HepG2 (cell line): ENCODE measurements around the gene APOBEC3B. TPM values are rescaled to one million over a fixed set of nuclear protein-coding genes. Genes with fewer than 3 reads are reported as not detected.

Experiments used
- ATAC-seq: fragments of 200-7000 bp; cut with Tn5 transposase; 3 replicates; pipeline ENCODE4 v1.9.1; 2020; ENCODE audit warnings: mild to moderate bottlenecking, moderate library complexity
- BruUV-seq: library from RNA; stranded (reverse); fragments of 400-500 nt; replicated peaks from 2 replicates; lab custom pipeline; 2021; lab: Mats Ljungman, UMichigan
- CTCF ChIA-PET: fragments of 300-600 bp; formaldehyde crosslinking; extraction: SDS; loops from one replicate; lab custom pipeline; 2021; ENCODE audit warnings: low total read pairs, inconsistent platforms, low intra/inter-chr PET ratio; lab: Yijun Ruan, JAX
- POLR2A ChIA-PET: fragments of 350-600 bp; sonication (Branson Sonifier 250); formaldehyde crosslinking; loops from one replicate; lab custom pipeline; 2020; ENCODE audit warnings: antibody characterized with exemption, inconsistent platforms; lab: Yijun Ruan, JAX
- DNase-seq: peaks from one replicate; pipeline ENCODE4 v3.0.0-alpha.2; 2015; ENCODE audit warnings: low spot score
- FAIRE-seq: peaks from 3 replicates; lab custom pipeline; 2011; peaks lifted over from hg19 to GRCh38; lab: Jason Lieb, UNC
- H2AFZ ChIP-seq: one replicate; pipeline ENCODE4 v1.6.1; 2011; ENCODE audit warnings: low read length, inconsistent platforms
- H3K27ac ChIP-seq: fragments of 300-600 bp; 3 replicates; pipeline ENCODE4 v1.8.0; 2011; ENCODE audit warnings: mixed run types, mild to moderate bottlenecking, mixed read lengths, low read length, inconsistent platforms; ENCODE audit not compliant: insufficient read depth; ENCODE audit errors: extremely low read length
- H3K27me3 ChIP-seq, 2 experiments: fragments of 200-600 bp in 1 of 2; 2 replicates in 1 of 2; 3 replicates in 1 of 2; pipeline versions ENCODE4 v1.6.0 to v1.8.0; 2011; ENCODE audit warnings: low read length in 2 of 2, mild to moderate bottlenecking in 2 of 2, moderate library complexity in 2 of 2, inconsistent platforms in 1 of 2; ENCODE audit not compliant: insufficient read depth in 2 of 2, control insufficient read depth in 1 of 2
- H3K36me3 ChIP-seq, 2 experiments: fragments of 200-600 bp in 1 of 2; replicated peaks in 1 of 2; 2 replicates in 1 of 2; 3 replicates in 1 of 2; pipeline versions ENCODE4 v1.5.1 to v1.8.0; 2011; ENCODE audit warnings: low read length in 2 of 2, inconsistent platforms in 1 of 2; ENCODE audit not compliant: insufficient read depth in 2 of 2, control insufficient read depth in 1 of 2
- H3K4me1 ChIP-seq: 2 replicates; pipeline ENCODE4 v1.5.1; 2012; ENCODE audit warnings: low read length, inconsistent platforms; ENCODE audit not compliant: insufficient read depth
- H3K4me2 ChIP-seq: 2 replicates; pipeline ENCODE4 v1.6.0; 2011; ENCODE audit warnings: low read depth, low read length, inconsistent platforms
- H3K4me3 ChIP-seq, 3 experiments: fragments of 200-600 bp in 1 of 3; sonication (generic), shearing (Covaris generic) in 1 of 3; replicated peaks in 1 of 3; 2 replicates each; pipeline ENCODE4 v1.5.1; 2011 to 2016; ENCODE audit warnings: low read length in 3 of 3, inconsistent platforms in 2 of 3, low read depth in 2 of 3, mild to moderate bottlenecking in 2 of 3, control low read depth in 1 of 3, mixed read lengths in 1 of 3; ENCODE audit not compliant: insufficient read depth in 1 of 3
- H3K79me2 ChIP-seq: one replicate; pipeline ENCODE4 v1.6.1; 2011; ENCODE audit warnings: low read length, inconsistent platforms; ENCODE audit not compliant: insufficient read depth
- H3K9ac ChIP-seq: 2 replicates; pipeline ENCODE4 v1.6.0; 2011; ENCODE audit warnings: mild to moderate bottlenecking, low read depth, low read length, inconsistent platforms; ENCODE audit not compliant: insufficient read depth
- H3K9me3 ChIP-seq: 2 replicates; pipeline ENCODE4 v1.5.1; 2012; ENCODE audit warnings: mild to moderate bottlenecking, low read length
- H4K20me1 ChIP-seq: 2 replicates; pipeline ENCODE4 v1.6.0; 2011; ENCODE audit warnings: inconsistent platforms, mild to moderate bottlenecking, low read length, moderate library complexity; ENCODE audit not compliant: insufficient read depth
- WGBS: methylation state at CpG from one replicate; pipeline ENCODE4 v1.1.6; 2017; ENCODE audit warnings: low lambda C conversion rate; 5-methylcytosine and 5-hydroxymethylcytosine counted together
- in situ Hi-C: cut with HindIII; loops from 2 replicates; pipeline ENCODE4 v1.10.0; 2017; ENCODE audit warnings: low pct_unique_long_range_greater_than_20kb; ENCODE audit not compliant: extremely low pct_ligation_motif_present
- intact Hi-C: fragments of 100-400 bp; cut with micrococcal nuclease; formaldehyde crosslinking; loops from one replicate; pipeline ENCODE4 v1.10.0; 2022; ENCODE audit not compliant: unreplicated experiment
- polyA plus RNA-seq, 8 experiments: library from polyadenylated mRNA; depleted of rRNA in 3 of 8; stranded (reverse) in 7 of 8; unstranded in 1 of 8; fragments of >200 nt; fragmentation: Illumina TruSeq in 4 of 8; extraction: Trizol in 4 of 8; gene quantifications; 2 replicates each; pipeline versions ENCODE4 v1.2.1 to v1.2.3, GENCODE V29; 2011 to 2016; ENCODE audit warnings: low read depth in 4 of 8, missing spikeins in 1 of 8, mixed read lengths in 1 of 8; ENCODE audit not compliant: insufficient read depth in 1 of 8
- total RNA-seq, 5 experiments: library from RNA; depleted of rRNA; stranded (reverse); fragments of >200 nt; fragmentation: Illumina TruSeq; extraction: Trizol; gene quantifications; 2 replicates each; pipeline ENCODE4 v1.2.3, GENCODE V29; 2016; ENCODE audit warnings: low read depth in 1 of 5
- TF ChIP-seq, protein P1 (sequence below): sonication (generic); formaldehyde crosslinking; IDR thresholded peaks from 2 replicates; pipeline ENCODE4 v1.4.0; 2020; ENCODE audit warnings: mild to moderate bottlenecking, missing genetic modification reagents

APOBEC3B gene
- total and polyA plus RNA-seq, 2 of the 13 experiments (the other 11 are each of a cell fraction or from before 2014, with no cell fraction given) = 6.7 to 8.8 TPM

DNA sequence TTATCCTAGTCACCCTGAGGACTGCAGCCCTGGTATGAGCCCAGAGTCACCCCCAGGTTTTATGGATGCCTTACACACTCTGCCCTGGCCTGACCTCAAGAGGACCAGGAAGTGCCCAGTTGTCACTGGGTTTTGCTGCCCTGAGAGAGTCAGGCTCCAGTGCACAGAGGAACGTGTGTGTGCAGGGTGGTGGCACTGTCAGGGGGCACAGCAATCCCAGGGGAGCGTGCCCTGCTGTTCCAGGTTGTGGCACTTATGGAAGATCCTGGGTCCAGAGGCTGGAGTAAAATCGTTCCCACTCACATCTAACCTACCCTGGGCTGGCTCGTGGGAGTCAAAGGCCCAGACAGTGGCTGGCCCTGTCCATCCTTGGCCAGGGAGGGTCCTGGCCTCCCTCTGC, 17.2 kb upstream of the APOBEC3B start:
- TF ChIP-seq, protein P1, sequence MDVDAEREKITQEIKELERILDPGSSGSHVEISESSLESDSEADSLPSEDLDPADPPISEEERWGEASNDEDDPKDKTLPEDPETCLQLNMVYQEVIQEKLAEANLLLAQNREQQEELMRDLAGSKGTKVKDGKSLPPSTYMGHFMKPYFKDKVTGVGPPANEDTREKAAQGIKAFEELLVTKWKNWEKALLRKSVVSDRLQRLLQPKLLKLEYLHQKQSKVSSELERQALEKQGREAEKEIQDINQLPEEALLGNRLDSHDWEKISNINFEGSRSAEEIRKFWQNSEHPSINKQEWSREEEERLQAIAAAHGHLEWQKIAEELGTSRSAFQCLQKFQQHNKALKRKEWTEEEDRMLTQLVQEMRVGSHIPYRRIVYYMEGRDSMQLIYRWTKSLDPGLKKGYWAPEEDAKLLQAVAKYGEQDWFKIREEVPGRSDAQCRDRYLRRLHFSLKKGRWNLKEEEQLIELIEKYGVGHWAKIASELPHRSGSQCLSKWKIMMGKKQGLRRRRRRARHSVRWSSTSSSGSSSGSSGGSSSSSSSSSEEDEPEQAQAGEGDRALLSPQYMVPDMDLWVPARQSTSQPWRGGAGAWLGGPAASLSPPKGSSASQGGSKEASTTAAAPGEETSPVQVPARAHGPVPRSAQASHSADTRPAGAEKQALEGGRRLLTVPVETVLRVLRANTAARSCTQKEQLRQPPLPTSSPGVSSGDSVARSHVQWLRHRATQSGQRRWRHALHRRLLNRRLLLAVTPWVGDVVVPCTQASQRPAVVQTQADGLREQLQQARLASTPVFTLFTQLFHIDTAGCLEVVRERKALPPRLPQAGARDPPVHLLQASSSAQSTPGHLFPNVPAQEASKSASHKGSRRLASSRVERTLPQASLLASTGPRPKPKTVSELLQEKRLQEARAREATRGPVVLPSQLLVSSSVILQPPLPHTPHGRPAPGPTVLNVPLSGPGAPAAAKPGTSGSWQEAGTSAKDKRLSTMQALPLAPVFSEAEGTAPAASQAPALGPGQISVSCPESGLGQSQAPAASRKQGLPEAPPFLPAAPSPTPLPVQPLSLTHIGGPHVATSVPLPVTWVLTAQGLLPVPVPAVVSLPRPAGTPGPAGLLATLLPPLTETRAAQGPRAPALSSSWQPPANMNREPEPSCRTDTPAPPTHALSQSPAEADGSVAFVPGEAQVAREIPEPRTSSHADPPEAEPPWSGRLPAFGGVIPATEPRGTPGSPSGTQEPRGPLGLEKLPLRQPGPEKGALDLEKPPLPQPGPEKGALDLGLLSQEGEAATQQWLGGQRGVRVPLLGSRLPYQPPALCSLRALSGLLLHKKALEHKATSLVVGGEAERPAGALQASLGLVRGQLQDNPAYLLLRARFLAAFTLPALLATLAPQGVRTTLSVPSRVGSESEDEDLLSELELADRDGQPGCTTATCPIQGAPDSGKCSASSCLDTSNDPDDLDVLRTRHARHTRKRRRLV (CRISPR knock-in tag) = no peak
- in situ Hi-C loops (no loop called here), intact Hi-C loops (no loop called here)
- Histone ChIP-seq H4K20me1 (no peaks in the 10 kb centered on the region), H2AFZ (no peak overlapping the region), H3K4me2 (no peak overlapping the region), H3K27ac (no peak overlapping the region), H3K4me1 (peaks cover 26% of the 10 kb centered on the region), H3K4me3 (no peak overlapping the region), H3K27me3 (peaks cover 6 to 19% of the 10 kb centered on the region in 2 experiments; a peak in 4 of 5 replicates), H3K79me2 (no peaks in the 10 kb centered on the region), H3K9me3 (no peaks in the 10 kb centered on the region), H3K36me3 (no peaks in the 10 kb centered on the region), H3K9ac (no peak overlapping the region)
- ChIA-PET CTCF (no interaction called here), POLR2A (no interaction called here)
- DNase-seq (no peak), FAIRE-seq (no peak), ATAC-seq (no peak)
- no TSS peak for BruUV-seq
- no CpG with 5 or more reads among the region's 4 CpGs for WGBS
